GM12864 (cell line): Measurements from ENCODE around the gene PSEN2.

Experiments used
- DNase-seq: peaks from one replicate; pipeline ENCODE4 v3.0.0-alpha.2; 2011; ENCODE audit warnings: low read depth
- H3K4me3 ChIP-seq: 2 replicates; pipeline ENCODE4 v1.5.1; 2011; ENCODE audit warnings: mild to moderate bottlenecking, low read depth, low read length, control low read depth
- CTCF ChIP-seq: IDR thresholded peaks from 2 replicates; pipeline ENCODE4 v1.5.1; 2011; ENCODE audit warnings: low read depth, mild to moderate bottlenecking, moderate library complexity, low read length, control low read depth, inconsistent platforms; ENCODE audit errors: missing control alignments

PSEN2 gene

GRCh38 chr1:226943156-226943555, 72.7 kb downstream of the PSEN2 start:
- H3K4me3 ChIP-seq = no peak overlapping the region
- TF ChIP-seq CTCF = no peak
- DNase-seq = no peak

GRCh38 chr1:226943927-226944326, 73.5 kb downstream of the PSEN2 start:
- no peak for TF ChIP-seq CTCF
- no peak overlapping the region for H3K4me3 ChIP-seq

GRCh38 chr1:226945106-226945857, 74.9 kb downstream of the PSEN2 start:
- TF ChIP-seq CTCF = no peak
- no peak overlapping the region for H3K4me3 ChIP-seq

More at GRCh38 chr1:226943927-226944326, 73.5 kb downstream of the PSEN2 start:
- no peak for DNase-seq

More at GRCh38 chr1:226945106-226945857, 74.9 kb downstream of the PSEN2 start:
- DNase-seq = no peak
